Measurements from ENCODE around the gene CXorf58. TPM values are rescaled to one million over a fixed set of nuclear protein-coding genes. Genes with fewer than 3 reads are reported as not detected.

Gene CXorf58
- polyA plus RNA-seq, 1 experiment, result not detected

- no peak for TF ChIP-seq CTCF (IDR thresholded peaks at IDR 0.05; ENCODE audit: low read depth, low read length)
- POLR2A ChIA-PET, result no interaction called here
Measured at GRCh38 chrX:23982891-23983290, 75.1 kb downstream of the CXorf58 start.

More at GRCh38 chrX:23982891-23983290, 75.1 kb downstream of the CXorf58 start:
- Histone ChIP-seq H3K27me3 (ENCODE audit: control insufficient read depth, insufficient read depth, low read length) (no peaks in the 10 kb centered on the region), H3K4me3 (ENCODE audit: low read depth, low read length) (no peak overlapping the region), H3K9me3 (ENCODE audit: control insufficient read depth, insufficient read depth, low read length) (no peaks in the 10 kb centered on the region), H3K27ac (ENCODE audit: low read depth, low read length) (no peak overlapping the region)
- no peak for DNase-seq (ENCODE audit: low read depth, low spot score)
- CTCF ChIA-PET, result no interaction called here

Other genes starting within 250 kb of the CXorf58 start
- gene PRDX4, start 240.5 kb upstream of the CXorf58 start, polyA plus RNA-seq (2011; rRNA removed), result 278 and 345 TPM in 2 replicates
- 45.7 and 62.5 TPM in 2 replicates for gene ACOT9, start 164.7 kb upstream of the CXorf58 start, polyA plus RNA-seq (2011; rRNA removed)
- 151 and 202 TPM in 2 replicates for gene SAT1, start 124.8 kb upstream of the CXorf58 start, polyA plus RNA-seq (2011; rRNA removed)
- gene APOO, start 68 bp upstream of the CXorf58 start, polyA plus RNA-seq (2011; rRNA removed), result 14.8 and 16.3 TPM in 2 replicates
- gene KLHL15, start 119.2 kb downstream of the CXorf58 start, polyA plus RNA-seq (2011; rRNA removed), result 4.0 and 6.2 TPM in 2 replicates
- 117 and 139 TPM in 2 replicates for gene EIF2S3, start 146.9 kb downstream of the CXorf58 start, polyA plus RNA-seq (2011; rRNA removed)
- gene ZFX, start 241.7 kb downstream of the CXorf58 start, polyA plus RNA-seq (2011; rRNA removed), result 16.2 and 23.1 TPM in 2 replicates

Measured in AG04450 (cell line).